HG03045 (cell line): ENCODE data around the gene APBB2.
"Not testable (repeated sequence)": the region's sequence is repeated elsewhere in the genome, so short reads cannot be mapped to it uniquely, and the experiment has no call there.

ENCODE experiments used
- ATAC-seq: cut with Tn5 transposase; IDR thresholded peaks from one replicate; pipeline ENCODE4 v1.9.1; 2021; ENCODE audit warnings: mild to moderate bottlenecking, moderate library complexity; ENCODE audit not compliant: unreplicated experiment

APBB2 gene

DNA sequence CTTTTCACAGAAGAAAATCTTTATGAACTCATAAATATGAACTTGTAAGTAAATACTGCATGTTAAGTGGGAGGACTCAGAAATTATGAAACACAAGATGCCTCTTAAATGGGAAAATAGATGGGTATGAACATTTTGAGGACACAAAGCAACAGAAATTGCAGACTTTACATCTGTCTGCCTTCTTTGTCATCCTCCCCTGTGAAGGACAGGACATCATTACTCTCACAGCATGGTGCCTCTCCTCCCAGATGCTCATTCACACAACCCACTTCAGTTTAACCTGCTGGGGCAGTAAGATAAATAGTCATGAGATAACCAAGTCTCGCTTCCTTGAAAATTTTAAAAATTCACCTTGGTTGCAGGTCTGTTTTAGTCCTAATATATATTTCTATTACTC lies 144.5 kb downstream of the APBB2 start:
- ATAC-seq: no peak

GRCh38 chr4:41069257-41069656 lies 145.1 kb downstream of the APBB2 start:
- ATAC-seq: no peak

DNA sequence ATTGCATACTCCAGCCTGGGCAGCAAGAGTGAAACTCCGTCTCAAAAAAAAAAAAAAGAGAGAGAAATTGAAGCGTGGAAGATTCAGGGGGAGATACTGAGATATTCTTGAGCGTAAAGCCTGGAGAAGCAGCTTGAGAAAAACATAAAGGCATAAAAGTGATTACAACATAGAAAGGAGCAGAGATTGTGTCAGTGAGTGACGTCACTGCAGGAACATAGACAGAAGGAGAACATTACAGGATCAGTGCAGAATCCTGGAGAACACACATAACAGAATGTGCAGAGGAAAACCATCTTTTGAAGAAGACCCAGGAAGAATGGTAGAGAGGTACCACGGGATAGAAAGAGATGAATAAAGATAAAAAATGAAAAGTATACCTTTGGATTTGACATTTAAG lies 147.0 kb downstream of the APBB2 start:
- ATAC-seq: no peak

DNA sequence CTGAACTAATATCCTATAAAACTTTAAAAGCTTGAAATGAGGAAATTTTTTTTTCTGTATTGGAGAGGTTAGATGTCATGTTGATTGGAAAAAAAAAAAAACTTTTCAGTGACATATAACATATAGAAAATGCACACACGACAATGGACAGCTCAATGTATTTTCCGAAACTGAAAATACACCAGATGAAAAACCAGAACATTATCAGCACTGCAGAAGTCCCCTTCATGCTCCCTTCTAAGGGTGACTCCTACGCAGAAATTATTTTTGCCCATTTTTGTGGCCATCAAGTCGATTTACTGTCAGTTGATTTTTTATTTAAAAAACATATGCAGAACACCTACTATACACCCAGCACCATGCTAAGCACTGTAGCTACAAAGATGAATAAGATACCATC lies 148.3 kb downstream of the APBB2 start:
- ATAC-seq: no peak

GRCh38 chr4:41065434-41066006 lies 148.8 kb downstream of the APBB2 start:
- ATAC-seq: no peak

DNA sequence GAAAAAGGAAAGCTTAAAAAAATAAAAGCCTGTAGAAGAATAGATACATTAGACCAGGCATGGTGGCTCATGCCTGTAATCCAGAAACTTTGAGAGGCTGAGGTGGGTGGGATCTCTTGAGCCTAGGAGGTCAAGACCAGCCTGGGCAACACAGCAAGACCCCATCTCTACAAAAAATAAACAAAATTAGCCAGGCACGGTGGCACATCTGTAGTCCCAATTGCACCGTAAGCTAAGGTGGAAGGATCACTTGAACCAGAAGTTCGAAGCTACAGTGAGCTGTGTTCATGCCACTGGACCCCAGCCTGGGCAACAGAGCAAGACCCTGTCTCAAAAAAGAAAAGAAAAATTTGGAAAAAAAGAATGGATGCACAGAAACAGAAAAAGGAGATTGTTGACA lies 149.4 kb downstream of the APBB2 start:
- no peak for ATAC-seq

GRCh38 chr4:41061482-41062185 lies 152.7 kb downstream of the APBB2 start:
- ATAC-seq: no peak

GRCh38 chr4:41060352-41061334 lies 153.7 kb downstream of the APBB2 start:
- ATAC-seq: no peak

GRCh38 chr4:41059411-41059810 lies 154.9 kb downstream of the APBB2 start:
- ATAC-seq: not testable (repeated sequence)

DNA sequence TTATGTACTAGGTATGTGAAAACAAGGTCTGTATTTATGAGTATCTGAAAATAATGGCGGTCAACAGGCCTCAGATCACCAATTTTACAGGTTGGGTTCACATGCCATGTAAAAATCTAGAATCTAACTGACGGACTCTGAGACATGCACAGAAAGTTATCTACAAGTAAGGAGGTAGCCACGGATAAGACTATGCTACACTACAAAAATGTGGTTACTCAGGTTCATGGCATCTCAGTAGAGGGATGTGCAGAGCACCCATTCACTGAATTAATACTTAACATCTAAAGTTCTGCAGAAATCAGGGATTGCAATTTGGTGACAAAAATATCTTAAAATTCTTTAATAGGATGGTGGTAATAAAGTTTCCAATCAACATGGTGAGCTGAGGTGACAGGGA lies 155.9 kb downstream of the APBB2 start:
- no peak for ATAC-seq

DNA sequence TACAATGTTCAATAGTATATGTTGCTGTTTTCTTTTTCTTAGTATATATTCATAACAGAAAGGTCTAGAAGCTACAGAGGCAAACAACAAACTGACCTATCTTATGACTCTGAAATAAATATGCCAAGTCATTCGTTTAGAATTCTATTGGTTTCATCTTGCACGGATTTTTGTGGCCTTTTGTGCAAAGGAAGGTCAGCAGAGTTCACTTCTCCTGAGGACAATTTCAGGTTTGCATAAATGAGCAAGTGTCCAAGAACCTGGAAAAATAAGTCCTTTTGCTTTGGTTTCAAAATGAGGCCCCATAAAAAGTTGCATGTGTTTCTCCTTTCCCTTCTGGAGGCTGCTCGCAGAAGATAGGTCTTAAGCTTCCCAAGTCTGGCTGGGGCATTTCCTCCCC lies 156.9 kb downstream of the APBB2 start:
- ATAC-seq: no peak

DNA sequence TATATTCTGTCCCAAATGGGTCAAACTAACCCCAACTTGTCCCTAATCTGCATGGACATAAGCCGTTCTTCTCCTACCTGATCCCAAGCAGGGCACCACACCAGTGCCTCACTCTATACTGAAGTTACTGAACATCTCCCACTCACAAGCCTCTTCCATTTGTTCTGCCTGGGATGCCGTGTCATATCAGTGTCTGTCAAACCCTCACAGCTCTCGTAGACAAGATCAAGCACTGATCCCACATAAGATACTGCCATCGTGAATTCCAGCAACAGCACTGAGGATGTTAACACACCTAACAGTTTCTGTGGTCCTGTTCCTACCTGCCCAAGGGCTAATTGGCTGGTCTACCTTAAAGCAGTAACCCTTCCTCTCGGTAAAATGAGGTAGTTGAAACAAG lies 162.1 kb downstream of the APBB2 start:
- ATAC-seq: no peak

- no peak for ATAC-seq
These were observed 163.2 kb downstream of the APBB2 start for GRCh38 chr4:41050880-41051775.

DNA sequence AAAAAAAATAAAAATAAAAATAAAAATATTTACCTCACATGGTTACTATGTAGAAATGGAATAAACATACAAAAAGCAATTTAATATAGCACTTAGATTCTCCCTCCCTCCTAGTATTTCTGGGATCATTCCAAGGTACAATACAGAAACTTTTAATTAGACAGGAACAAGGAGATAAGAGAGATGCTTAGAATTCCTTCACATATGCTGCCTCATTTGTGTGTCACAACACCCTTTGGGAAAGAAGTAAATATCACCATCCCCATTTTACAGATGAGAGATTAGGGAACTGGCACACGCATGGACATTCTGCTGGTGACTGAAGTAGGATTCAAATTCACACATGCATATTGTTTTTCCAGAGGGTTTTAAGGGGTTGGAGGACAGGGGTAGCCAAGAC lies 164.2 kb downstream of the APBB2 start:
- ATAC-seq: no peak

GRCh38 chr4:41049176-41049575 lies 165.2 kb downstream of the APBB2 start:
- ATAC-seq: not testable (repeated sequence)

GRCh38 chr4:41044791-41045190 lies 169.6 kb downstream of the APBB2 start:
- no peak for ATAC-seq

DNA sequence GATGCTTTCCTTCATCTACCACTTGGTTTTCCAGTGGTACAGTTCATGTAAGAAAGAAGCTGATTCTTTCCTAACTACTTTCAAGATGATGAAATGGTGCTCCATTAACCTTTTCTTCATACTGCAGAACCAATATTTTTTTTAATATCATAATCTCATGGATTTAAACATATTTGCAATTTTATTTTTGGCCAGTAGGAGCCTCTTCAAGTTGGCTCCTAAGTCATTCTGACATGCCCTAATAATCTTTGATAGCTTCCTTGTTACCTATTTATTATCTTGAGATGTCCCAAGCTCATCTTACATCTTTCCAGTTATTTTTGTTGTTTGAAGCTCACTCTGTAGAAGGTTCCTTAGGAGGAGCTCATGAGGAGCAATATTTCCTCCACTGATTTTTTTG lies 170.2 kb downstream of the APBB2 start:
- ATAC-seq: no peak

DNA sequence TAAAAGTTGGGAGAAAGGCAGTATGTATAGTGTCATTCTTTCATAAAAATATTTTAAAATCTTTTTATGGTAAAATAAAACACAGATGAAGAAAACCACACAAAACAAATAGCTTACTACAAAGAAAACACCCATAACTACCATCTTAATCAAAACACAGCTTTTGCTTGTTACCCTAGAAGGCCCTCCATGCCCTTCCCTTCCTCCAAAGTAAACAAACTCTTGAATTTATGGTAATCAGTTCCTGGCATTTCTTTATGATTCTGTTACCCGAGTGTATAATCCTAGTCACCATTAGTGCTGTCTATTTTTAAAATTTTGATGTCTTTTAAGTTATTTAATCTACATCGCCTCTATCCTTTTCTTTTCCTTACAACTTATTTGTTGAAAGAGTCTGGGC lies 170.9 kb downstream of the APBB2 start:
- ATAC-seq: no peak

DNA sequence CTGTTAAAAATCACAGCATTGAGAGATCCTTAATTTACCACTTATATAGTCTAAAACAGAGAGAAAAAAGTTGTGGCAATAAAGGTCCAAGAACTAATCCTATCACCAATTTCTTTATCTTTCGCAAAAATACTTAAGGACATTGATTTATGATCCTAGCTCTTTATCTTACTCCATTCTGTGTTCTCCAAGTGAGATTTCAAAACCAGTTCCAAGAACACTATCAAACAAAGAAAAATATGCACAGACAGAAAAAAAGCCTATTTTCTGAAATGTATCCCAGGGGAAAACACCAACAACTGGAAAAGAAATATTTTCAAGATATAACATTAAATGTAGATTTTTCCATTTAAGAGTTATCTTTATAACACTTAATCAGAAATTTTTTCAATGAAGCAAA lies 172.8 kb downstream of the APBB2 start:
- ATAC-seq: no peak

- ATAC-seq: no peak
These were observed 175.0 kb downstream of the APBB2 start for GRCh38 chr4:41039317-41039716.

- ATAC-seq: no peak
These were observed 176.0 kb downstream of the APBB2 start for GRCh38 chr4:41038304-41038703.
